ENCODE data around the gene PNMT.
A peak's percentile ranks its signal among the peaks of the same experiment; 100 is the strongest.

PNMT gene

GRCh38 chr17:39701012-39701783, 32.9 kb downstream of the PNMT start:
- DNase-seq (ENCODE audit: low spot score): no peak
- Histone ChIP-seq H3K4me3 (peak overlapping the region; percentile 100), H3K27ac (peak overlapping the region; percentile 79 to 97)
- no peak for TF ChIP-seq CTCF (IDR thresholded peaks at IDR 0.05)

DNA sequence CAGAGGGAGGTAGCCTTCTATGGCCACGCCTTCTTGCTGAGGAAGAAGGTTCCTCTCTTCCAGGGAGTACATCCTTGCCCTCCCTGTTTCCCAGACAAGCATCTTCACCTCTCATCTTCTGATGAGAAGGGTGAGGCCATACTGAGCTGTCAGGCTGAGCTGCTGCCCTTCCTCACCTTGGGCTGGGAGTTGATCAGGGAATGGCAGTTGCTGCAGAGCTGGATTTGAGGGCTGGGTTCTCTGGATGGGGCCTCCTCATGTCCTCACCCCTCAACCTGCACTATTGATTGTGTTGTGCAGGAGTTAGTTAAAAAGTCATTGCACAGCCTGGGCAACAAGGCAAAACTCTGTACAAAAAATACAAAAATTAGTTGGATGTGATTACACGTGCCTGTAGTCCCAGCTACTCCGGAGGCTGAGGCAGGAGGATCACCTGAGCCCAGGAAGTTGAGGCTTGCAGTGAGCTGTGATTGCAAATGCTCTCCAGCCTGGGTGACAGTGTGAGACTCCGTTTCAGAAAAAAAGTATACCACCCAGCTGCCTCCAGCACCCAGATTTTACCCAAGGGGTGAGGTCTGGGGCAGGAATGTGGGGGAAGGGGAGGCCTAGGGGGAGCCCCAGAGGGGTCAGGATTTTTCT, 33.6 kb downstream of the PNMT start:
- DNase-seq (ENCODE audit: low spot score): no peak
- Histone ChIP-seq H3K4me3 (peak overlapping the region; percentile 100), H3K27ac (peak overlapping the region in 1 of 2 donors; percentile 97)

DNA sequence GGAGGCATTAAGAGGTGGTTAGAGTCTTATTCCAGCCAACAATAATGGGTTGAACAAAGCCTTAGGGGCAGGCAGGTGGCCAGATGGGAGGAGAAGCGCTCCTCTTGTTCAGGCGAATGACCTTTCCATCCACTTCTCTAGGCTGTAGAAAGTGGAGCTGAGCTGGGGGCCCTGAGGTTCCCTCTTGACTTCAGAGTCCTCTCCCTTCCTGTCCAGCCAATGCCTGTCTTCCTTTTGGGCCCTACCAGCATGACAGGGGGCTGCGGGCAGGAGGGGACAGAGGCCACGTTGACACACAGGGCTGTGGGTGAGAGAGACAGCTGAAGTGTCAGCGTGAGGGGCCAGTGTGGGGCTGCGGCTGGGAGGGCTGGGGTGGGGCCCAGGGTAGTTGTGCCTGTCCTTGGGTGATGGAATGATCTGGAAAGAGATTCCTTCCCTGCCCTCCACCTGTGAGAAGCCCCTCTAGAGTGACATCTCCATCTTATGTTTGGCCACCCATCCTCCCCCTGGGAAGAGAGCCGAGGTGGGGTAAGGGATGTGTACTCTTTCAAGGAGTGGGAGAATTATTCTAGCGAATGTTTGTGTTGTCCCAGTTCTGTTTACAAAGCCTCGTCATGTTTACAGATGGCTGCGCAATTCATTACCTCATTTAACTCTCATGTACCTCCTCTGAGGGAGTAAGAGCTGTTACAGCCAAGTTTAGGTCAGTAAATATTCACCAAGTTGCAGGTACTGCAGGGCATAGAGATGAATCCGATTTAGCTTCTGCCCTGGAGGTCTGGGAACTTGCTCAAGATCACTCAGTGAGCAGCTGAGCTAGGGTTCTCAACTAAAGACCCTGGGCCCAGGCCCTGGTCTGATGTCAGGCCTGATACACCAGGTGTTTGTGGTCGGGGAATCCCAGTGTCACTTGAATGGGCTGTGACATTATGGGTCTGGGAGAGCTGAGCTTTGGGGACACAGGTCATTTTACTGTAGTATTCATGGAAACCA, 34.9 kb downstream of the PNMT start:
- peak overlapping the region in 1 of 2 donors; percentile 85 for H3K27ac ChIP-seq
- no peak for TF ChIP-seq CTCF (IDR thresholded peaks at IDR 0.05)
- H3K4me3 ChIP-seq: no peak overlapping the region
- no peak for DNase-seq (ENCODE audit: low spot score)

More for the DNA sequence above, 33.6 kb downstream of the PNMT start:
- no peak for TF ChIP-seq CTCF (IDR thresholded peaks at IDR 0.05)

DNA sequence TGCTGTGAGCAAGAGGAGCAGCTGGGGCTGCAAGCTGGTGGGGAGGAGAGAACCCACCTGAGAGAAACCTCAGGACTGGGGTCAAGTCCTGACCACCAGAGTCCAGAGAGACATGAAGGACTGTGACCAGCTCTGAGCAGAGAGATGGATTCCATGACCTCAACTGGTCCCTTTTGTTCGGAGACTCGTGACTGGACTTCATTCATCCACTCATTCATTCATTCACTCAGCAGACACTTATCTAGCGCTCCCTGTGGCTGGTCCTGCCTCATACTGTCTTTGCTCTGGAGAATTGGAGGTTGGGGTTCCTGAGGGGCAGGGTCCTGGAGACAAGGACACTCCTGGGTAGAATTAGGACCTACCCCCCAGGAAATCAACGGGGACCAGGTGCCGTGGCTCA, 35.7 kb downstream of the PNMT start:
- peak overlapping the region; percentile 8 to 85 for H3K27ac ChIP-seq
- no peak for DNase-seq (ENCODE audit: low spot score)
- no peak for TF ChIP-seq CTCF (IDR thresholded peaks at IDR 0.05)
- no peak overlapping the region for H3K4me3 ChIP-seq

DNA sequence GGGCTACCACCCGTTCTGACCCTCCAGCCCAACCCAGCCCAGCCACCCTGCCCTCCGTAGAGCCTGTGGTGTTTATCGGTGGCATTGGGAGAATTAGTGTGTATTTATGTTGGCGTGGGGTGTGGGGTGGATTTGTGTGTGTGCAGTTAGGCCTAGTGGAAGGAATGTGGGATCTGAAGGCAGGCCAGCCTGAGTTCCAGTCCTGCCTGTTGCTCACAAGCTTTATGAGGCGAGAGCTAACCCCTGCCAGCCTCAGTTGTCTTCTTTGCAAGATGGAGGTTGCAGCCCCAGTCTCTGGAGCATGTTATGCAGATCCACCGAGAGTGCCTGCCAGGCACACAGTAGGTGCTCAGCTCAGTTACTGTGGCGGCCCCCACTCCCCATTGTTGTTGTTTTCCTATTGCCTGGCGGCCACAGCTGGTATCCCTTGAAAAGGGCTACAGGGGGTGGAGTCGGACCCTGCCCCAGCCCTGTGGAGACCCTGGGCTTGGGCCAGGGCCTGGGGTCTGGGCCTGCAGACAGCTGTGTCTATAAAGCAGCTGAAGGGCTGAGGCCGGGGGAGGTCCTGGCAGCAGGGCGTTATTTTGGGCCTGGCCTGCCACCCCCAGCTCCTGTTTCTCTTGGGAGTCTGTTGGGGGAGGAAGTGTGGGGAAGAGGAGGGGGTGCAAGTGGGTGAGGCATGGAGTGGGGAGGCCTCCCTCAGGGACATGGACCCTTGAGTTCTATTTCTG, 36.7 kb downstream of the PNMT start:
- TF ChIP-seq CTCF (IDR thresholded peaks at IDR 0.05): peak; percentile 32
- H3K4me3 ChIP-seq: peak overlapping the region; percentile 51
- DNase-seq (ENCODE audit: low spot score): no peak
- peak overlapping the region; percentile 69 to 85 for H3K27ac ChIP-seq

- peak overlapping the region; percentile 51 for H3K4me3 ChIP-seq
- no peak for DNase-seq (ENCODE audit: low spot score)
- TF ChIP-seq CTCF (IDR thresholded peaks at IDR 0.05): no peak
- H3K27ac ChIP-seq: peak overlapping the region; percentile 69 to 85
Measured at GRCh38 chr17:39705786-39706348, 37.6 kb downstream of the PNMT start.

Measured in coronary artery (tissue), 2 donors.